DND-41 (cell line): ENCODE measurements around the gene CTDP1.
A peak's percentile ranks its signal among the peaks of the same experiment; 100 is the strongest.
"Not testable (repeated sequence)": the region's sequence is repeated elsewhere in the genome, so short reads cannot be mapped to it uniquely, and the experiment has no call there.

ENCODE experiments used
- ATAC-seq: fragments of 200-7000 bp; cut with Tn5 transposase; 3 replicates; pipeline ENCODE4 v1.9.1; 2021; ENCODE audit warnings: low read depth; ENCODE audit not compliant: insufficient read depth
- DNase-seq: peaks from one replicate; pipeline ENCODE4 v3.0.0-alpha.2; 2020
- H2AFZ ChIP-seq: 2 replicates; pipeline ENCODE4 v1.6.0; 2012; ENCODE audit warnings: low read depth, low read length
- H3K27ac ChIP-seq: 2 replicates; pipeline ENCODE4 v1.5.1; 2012; ENCODE audit warnings: low read length, inconsistent platforms
- H3K27me3 ChIP-seq: fragments of 200-600 bp; sonication (generic); 2 replicates; pipeline ENCODE4 v1.6.0; 2012; ENCODE audit warnings: low read length, mild to moderate bottlenecking, inconsistent platforms; ENCODE audit not compliant: insufficient read depth, poor library complexity
- H3K36me3 ChIP-seq: 2 replicates; pipeline ENCODE4 v1.5.1; 2012; ENCODE audit warnings: low read length, inconsistent platforms; ENCODE audit not compliant: insufficient read depth
- H3K4me1 ChIP-seq: 2 replicates; pipeline ENCODE4 v1.5.1; 2012; ENCODE audit warnings: mild to moderate bottlenecking, low read length; ENCODE audit not compliant: insufficient read depth
- H3K4me2 ChIP-seq: 2 replicates; pipeline ENCODE4 v1.6.0; 2012; ENCODE audit warnings: mild to moderate bottlenecking, moderate library complexity, low read length, inconsistent platforms; ENCODE audit not compliant: insufficient read depth
- H3K4me3 ChIP-seq, 2 experiments: fragments of 200-600 bp in 1 of 2; shearing (Covaris generic) in 1 of 2; 2 replicates each; pipeline ENCODE4 v1.5.1; 2012 to 2016; ENCODE audit warnings: inconsistent platforms in 2 of 2, low read length in 2 of 2, mild to moderate bottlenecking in 2 of 2, low read depth in 1 of 2, moderate library complexity in 1 of 2
- H3K79me2 ChIP-seq: 2 replicates; pipeline ENCODE4 v1.6.0; 2012; ENCODE audit warnings: low read length, inconsistent platforms; ENCODE audit not compliant: insufficient read depth
- H3K9ac ChIP-seq: 2 replicates; pipeline ENCODE4 v1.6.0; 2012; ENCODE audit warnings: low read depth, mild to moderate bottlenecking, inconsistent platforms, low read length, moderate library complexity
- H3K9me3 ChIP-seq: 2 replicates; pipeline ENCODE4 v1.5.1; 2012; ENCODE audit warnings: low read length, moderate library complexity, mild to moderate bottlenecking, inconsistent platforms; ENCODE audit not compliant: insufficient read depth, severe bottlenecking
- H4K20me1 ChIP-seq: 2 replicates; pipeline ENCODE4 v1.6.0; 2012; ENCODE audit warnings: low read length; ENCODE audit not compliant: insufficient read depth
- EZH2 ChIP-seq: IDR thresholded peaks from 3 replicates; pipeline ENCODE4 v1.6.1; 2012; ENCODE audit warnings: borderline replicate concordance, low read depth, mild to moderate bottlenecking, moderate library complexity, low read length, inconsistent platforms; ENCODE audit not compliant: severe bottlenecking
- TF ChIP-seq, protein P1 (sequence below): IDR thresholded peaks from 2 replicates; pipeline ENCODE4 v1.5.1; 2012; ENCODE audit warnings: borderline replicate concordance, low read length, moderate library complexity, mild to moderate bottlenecking; ENCODE audit not compliant: poor library complexity, severe bottlenecking; ENCODE audit errors: extremely low read depth

CTDP1 gene

DNA sequence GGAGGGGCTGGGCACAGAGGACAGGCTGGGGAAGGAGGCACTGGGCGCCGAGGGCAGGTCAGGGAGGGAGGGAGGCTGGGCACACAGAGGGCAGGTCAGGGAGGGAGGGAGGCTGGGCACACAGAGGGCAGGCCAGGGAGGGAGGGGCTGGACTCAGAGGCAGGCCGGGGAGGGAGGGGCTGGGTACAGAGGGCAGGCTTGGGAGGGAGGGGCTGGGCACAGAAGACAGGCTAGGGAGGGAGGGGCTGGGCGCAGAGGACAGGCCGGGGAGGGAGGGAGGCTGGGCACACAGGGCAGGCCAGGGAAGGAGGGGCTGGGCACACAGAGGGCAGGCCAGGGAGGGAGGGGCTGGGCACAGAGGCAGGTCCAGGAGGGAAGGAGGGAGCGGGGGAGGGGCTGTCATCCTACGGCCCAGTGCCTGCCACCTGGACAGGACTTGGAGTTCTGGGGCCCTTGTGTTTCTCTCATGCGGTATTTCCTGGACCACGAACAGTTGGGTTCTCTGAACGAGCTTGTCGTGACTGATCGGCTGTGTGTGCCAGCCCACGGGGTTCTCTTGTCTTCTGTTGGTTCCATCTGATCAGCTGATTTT is 71.5 kb downstream of the CTDP1 start:
- peak; percentile 52 for ATAC-seq
- H3K27me3 ChIP-seq, result no peaks in the 10 kb centered on the region
- peak; percentile 18 for DNase-seq
- H3K4me1 ChIP-seq, result no peaks in the 10 kb centered on the region
- H3K9me3 ChIP-seq, result no peaks in the 10 kb centered on the region
- peaks cover 75% of the 10 kb centered on the region for H3K36me3 ChIP-seq
- no peak overlapping the region for H2AFZ ChIP-seq
- H3K9ac ChIP-seq, result no peak overlapping the region
- TF ChIP-seq, protein P1, sequence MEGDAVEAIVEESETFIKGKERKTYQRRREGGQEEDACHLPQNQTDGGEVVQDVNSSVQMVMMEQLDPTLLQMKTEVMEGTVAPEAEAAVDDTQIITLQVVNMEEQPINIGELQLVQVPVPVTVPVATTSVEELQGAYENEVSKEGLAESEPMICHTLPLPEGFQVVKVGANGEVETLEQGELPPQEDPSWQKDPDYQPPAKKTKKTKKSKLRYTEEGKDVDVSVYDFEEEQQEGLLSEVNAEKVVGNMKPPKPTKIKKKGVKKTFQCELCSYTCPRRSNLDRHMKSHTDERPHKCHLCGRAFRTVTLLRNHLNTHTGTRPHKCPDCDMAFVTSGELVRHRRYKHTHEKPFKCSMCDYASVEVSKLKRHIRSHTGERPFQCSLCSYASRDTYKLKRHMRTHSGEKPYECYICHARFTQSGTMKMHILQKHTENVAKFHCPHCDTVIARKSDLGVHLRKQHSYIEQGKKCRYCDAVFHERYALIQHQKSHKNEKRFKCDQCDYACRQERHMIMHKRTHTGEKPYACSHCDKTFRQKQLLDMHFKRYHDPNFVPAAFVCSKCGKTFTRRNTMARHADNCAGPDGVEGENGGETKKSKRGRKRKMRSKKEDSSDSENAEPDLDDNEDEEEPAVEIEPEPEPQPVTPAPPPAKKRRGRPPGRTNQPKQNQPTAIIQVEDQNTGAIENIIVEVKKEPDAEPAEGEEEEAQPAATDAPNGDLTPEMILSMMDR, result no peak
- TF ChIP-seq EZH2, result no peak
- peaks cover 7% of the 10 kb centered on the region; the same call in 1 of the 2 replicates for H3K79me2 ChIP-seq
- no peak overlapping the region for H3K4me2 ChIP-seq
- no peak overlapping the region for H3K27ac ChIP-seq
- no peak overlapping the region for H3K4me3 ChIP-seq
- H4K20me1 ChIP-seq, result peaks cover 36% of the 10 kb centered on the region

DNA sequence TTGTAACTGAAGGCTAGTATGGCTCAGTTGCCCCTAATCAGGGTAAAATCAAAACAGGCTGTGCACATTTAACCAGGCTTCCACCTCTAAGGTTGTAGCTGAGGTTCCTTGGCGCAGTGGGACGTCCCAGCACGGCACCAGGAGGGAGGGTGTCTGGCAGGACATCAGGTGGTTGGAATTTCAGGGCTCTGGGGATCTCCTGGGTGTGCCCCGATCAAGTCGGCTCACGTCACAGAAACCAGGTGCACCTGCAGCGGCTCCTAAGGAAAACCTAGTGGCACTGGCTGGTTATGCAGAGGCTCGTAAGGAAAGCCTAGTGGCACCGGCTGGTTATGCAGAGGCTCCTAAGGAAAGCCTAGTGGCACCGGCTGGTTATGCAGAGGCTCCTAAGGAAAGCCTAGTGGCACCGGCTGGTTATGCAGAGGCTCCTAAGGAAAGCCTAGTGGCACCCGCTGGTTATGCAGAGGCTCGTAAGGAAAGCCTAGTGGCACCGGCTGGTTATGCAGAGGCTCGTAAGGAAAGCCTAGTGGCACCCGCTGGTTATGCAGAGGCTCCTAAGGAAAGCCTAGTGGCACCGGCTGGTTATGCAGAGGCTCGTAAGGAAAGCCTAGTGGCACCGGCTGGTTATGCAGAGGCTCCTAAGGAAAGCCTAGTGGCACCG is 72.4 kb downstream of the CTDP1 start:
- H3K9ac ChIP-seq, H3K9me3 ChIP-seq, H3K79me2 ChIP-seq, H3K4me1 ChIP-seq, H3K4me2 ChIP-seq, H3K27me3 ChIP-seq, DNase-seq, H3K27ac ChIP-seq, H2AFZ ChIP-seq, ATAC-seq, H3K4me3 ChIP-seq: not testable (repeated sequence)
- H3K36me3 ChIP-seq, result peaks cover 70% of the 10 kb centered on the region
- H4K20me1 ChIP-seq, result peaks cover 29% of the 10 kb centered on the region

DNA sequence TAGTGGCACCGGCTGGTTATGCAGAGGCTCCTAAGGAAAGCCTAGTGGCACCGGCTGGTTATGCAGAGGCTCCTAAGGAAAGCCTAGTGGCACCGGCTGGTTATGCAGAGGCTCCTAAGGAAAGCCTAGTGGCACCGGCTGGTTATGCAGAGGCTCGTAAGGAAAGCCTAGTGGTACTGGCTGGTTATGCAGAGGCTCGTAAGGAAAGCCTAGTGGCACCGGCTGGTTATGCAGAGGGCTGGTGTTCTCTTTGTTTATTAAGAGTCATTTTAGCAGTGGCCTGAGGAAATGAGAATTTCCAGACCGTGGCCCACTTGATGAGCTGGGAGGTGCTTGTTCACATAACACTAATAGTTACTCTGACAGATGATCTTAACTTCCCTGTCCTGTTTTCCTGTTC is 73.3 kb downstream of the CTDP1 start:
- not testable (repeated sequence) for H3K4me2 ChIP-seq, H3K4me1 ChIP-seq, H3K27ac ChIP-seq, H3K27me3 ChIP-seq, H3K4me3 ChIP-seq, H3K9me3 ChIP-seq, ATAC-seq, H2AFZ ChIP-seq, H3K79me2 ChIP-seq, H3K9ac ChIP-seq, DNase-seq
- Histone ChIP-seq H3K36me3 (peaks cover 63% of the 10 kb centered on the region), H4K20me1 (peaks cover 22% of the 10 kb centered on the region)

DNA sequence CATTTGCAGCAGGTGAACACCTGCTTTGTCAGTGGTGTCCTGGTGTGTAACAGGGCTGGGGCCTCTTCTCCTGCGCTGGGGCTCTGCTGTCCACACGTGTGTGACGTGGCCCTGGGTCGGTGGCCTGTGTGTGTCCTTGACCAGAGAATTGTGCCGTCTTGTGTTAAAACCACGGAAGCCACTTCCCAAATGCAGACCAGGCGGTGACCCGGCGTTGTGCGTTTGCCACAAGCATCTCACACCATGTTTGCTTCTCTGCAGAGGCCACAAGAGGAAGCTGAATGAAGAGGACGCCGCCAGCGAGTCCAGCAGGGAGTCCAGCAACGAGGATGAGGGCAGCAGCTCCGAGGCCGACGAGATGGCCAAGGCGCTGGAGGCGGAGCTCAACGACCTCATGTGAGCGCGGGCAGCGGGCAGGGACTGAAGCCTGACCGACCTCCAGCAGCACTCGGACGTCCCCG is 73.8 kb downstream of the CTDP1 start:
- DNase-seq, result no peak
- TF ChIP-seq, protein P1, result no peak
- no peak for TF ChIP-seq EZH2
- Histone ChIP-seq H3K4me1 (no peaks in the 10 kb centered on the region), H3K36me3 (peaks cover 59% of the 10 kb centered on the region), H3K9me3 (no peaks in the 10 kb centered on the region), H3K4me3 (no peak overlapping the region), H3K79me2 (peaks cover 5% of the 10 kb centered on the region; the same call in 1 of the 2 replicates), H3K4me2 (no peak overlapping the region), H2AFZ (no peak overlapping the region), H3K9ac (no peak overlapping the region), H4K20me1 (peaks cover 17% of the 10 kb centered on the region), H3K27me3 (no peaks in the 10 kb centered on the region), H3K27ac (no peak overlapping the region)
- no peak for ATAC-seq
